MG63 (cell line): ENCODE data around the gene GRK6. TPM values are rescaled to one million over a fixed set of nuclear protein-coding genes. Genes with fewer than 3 reads are reported as not detected.

ENCODE experiments used
- DNase-seq: peaks from one replicate; pipeline ENCODE4 v3.0.0-alpha.2; 2020
- H3K27me3 ChIP-seq: fragments of 250-450 bp; sonication (Bioruptor Pico); 2 replicates; pipeline ENCODE4 v1.5.1; 2020; ENCODE audit warnings: mild to moderate bottlenecking, moderate library complexity
- H3K36me3 ChIP-seq: fragments of 250-450 bp; sonication (Bioruptor Pico); 2 replicates; pipeline ENCODE4 v1.5.1; 2020; ENCODE audit warnings: mild to moderate bottlenecking, moderate library complexity
- H3K4me3 ChIP-seq: fragments of 250-450 bp; sonication (Bioruptor Pico); 2 replicates; pipeline ENCODE4 v1.5.1; 2020; ENCODE audit warnings: mild to moderate bottlenecking, moderate library complexity
- H3K9me3 ChIP-seq: fragments of 250-450 bp; sonication (Bioruptor Pico); 2 replicates; pipeline ENCODE4 v1.5.1; 2020; ENCODE audit warnings: mild to moderate bottlenecking, moderate library complexity
- total RNA-seq: library from RNA; depleted of rRNA; stranded (reverse); fragments of >200 nt; shearing (Covaris generic); gene quantifications from 2 replicates; pipeline ENCODE4 v1.2.3, GENCODE V29; 2014; ENCODE audit warnings: low replicate concordance; rRNA removed

The GRK6 gene
- total RNA-seq = 62.4 and 127 TPM in 2 replicates

- Histone ChIP-seq H3K27me3 (no peaks in the 10 kb centered on the region), H3K36me3 (peaks cover 38% of the 10 kb centered on the region), H3K4me3 (peak within 1 kb of the TSS; percentile 71), H3K9me3 (no peaks in the 10 kb centered on the region)
- DNase-seq = peak; percentile 68
Observed at GRCh38 chr5:177426566-177427210, at the start of gene GRK6. TSS of gene GRK6 (plus strand) at chr5:177426676. CDS start at chr5:177426846, 170 bp downstream.

DNA sequence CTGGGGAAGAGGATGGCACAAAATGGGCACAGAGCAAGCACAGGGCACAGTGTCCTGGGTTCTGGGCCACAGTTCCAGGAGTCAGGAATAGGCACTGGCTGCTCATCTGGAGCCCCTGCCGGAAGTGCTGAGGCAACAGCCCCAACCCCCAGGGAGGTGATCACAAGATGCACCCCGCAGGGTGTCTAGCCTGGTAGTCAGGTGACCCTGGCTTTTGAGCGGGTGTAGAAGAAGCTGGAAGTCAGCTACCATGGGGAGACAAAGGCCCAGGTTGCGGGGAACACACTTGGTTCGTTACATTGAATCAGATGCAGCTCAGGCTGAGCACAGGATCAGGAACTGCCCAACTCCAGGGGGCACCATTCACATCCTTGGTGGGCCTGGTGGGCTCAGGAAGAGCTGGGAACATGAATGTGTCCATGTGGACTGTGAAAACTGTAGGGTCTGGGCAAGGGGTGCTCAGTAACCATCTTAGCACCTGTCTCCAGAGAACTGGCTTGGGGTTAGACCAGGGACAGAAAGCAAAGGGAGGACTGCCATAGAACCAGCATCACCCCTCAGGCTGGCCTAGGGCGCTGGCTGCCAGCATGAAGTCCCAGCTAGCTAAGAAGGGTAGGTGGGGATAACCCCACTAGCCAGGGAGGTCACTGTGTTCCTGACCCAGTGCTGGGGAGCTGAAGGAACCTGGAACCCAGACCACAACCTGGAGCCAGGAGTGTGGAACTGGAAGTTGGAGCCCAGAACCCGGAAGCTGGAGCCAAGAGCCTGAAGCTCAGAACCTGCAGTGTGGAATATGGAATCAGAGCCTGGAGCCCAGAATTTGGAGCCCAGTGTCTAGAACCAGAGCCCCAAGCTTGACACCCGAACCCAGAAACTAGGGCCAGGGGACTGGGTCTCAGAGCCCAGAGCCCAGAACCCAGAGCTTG, 48.4 kb upstream of the GRK6 start:
- Histone ChIP-seq H3K36me3 (no peaks in the 10 kb centered on the region), H3K9me3 (no peaks in the 10 kb centered on the region), H3K4me3 (no peak overlapping the region), H3K27me3 (no peaks in the 10 kb centered on the region)
- DNase-seq = no peak

- DNase-seq = peak; percentile 58
Observed at GRCh38 chr5:177378884-177379883, 47.3 kb upstream of the GRK6 start.

DNA sequence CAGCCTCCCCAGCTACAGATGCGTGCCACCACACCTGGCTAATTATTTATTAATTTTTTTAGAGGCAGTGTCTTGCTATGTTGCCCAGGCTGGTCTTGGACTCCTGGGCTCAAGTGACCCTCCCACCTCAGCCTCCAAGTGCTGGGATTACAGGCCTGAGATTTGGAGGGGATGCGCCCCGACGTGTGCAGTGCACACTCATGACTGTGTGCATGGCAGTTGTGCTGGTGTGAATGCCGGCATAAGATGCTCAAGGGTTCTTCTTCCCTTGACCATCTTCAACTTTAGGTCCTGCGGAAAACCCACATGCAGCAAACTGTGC, 45.7 kb upstream of the GRK6 start:
- Histone ChIP-seq H3K9me3 (no peaks in the 10 kb centered on the region), H3K27me3 (no peaks in the 10 kb centered on the region), H3K36me3 (no peaks in the 10 kb centered on the region), H3K4me3 (no peak overlapping the region)
- DNase-seq = no peak

More at GRCh38 chr5:177378884-177379883, 47.3 kb upstream of the GRK6 start:
- Histone ChIP-seq H3K27me3 (no peaks in the 10 kb centered on the region), H3K4me3 (no peak overlapping the region), H3K36me3 (no peaks in the 10 kb centered on the region), H3K9me3 (no peaks in the 10 kb centered on the region)

- Histone ChIP-seq H3K9me3 (no peaks in the 10 kb centered on the region), H3K4me3 (no peak overlapping the region), H3K27me3 (no peaks in the 10 kb centered on the region), H3K36me3 (no peaks in the 10 kb centered on the region)
- DNase-seq = peak; percentile 39
Observed at GRCh38 chr5:177382423-177383029, 44.0 kb upstream of the GRK6 start.

DNA sequence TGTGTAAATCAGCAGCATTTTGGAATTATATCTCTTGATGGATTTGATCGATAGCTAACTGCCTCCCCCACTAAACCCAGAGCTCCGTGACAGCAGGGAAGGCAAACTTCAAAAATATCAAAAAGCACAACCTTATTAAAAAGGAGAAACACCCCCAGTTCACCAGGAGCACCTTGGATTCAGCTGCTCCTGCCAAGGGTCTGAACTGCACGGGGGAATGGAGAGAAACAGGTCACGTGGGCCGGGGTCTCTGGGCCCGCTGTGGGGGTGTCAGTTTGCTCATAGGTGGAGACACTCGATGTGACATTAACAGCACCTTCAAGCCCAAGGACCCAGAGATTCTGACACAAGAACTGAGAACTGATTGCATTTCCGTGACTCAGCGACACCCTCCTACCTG, 43.3 kb upstream of the GRK6 start:
- Histone ChIP-seq H3K4me3 (no peak overlapping the region), H3K36me3 (no peaks in the 10 kb centered on the region), H3K27me3 (no peaks in the 10 kb centered on the region), H3K9me3 (no peaks in the 10 kb centered on the region)
- DNase-seq = no peak

- no peak within 1 kb of the TSS for H3K4me3 ChIP-seq
- H3K9me3 ChIP-seq = no peaks in the 10 kb centered on the region
- H3K27me3 ChIP-seq = no peaks in the 10 kb centered on the region
- no peaks in the 10 kb centered on the region for H3K36me3 ChIP-seq
- DNase-seq = no peak
Observed at GRCh38 chr5:177384134-177384533, 42.3 kb upstream of the GRK6 start, which contains the start of gene SLC34A1. TSS of gene SLC34A1 (plus strand) at chr5:177384434. CDS start at chr5:177385742, 1,308 bp downstream.

- Histone ChIP-seq H3K27me3 (no peaks in the 10 kb centered on the region), H3K9me3 (no peaks in the 10 kb centered on the region), H3K4me3 (no peak overlapping the region), H3K36me3 (no peaks in the 10 kb centered on the region)
- DNase-seq = no peak
Observed at GRCh38 chr5:177385720-177386119, 40.8 kb upstream of the GRK6 start.

- H3K36me3 ChIP-seq = no peaks in the 10 kb centered on the region
- no peak for DNase-seq
- H3K9me3 ChIP-seq = no peaks in the 10 kb centered on the region
- no peak overlapping the region for H3K4me3 ChIP-seq
- H3K27me3 ChIP-seq = no peaks in the 10 kb centered on the region
Observed at GRCh38 chr5:177386542-177386941, 39.9 kb upstream of the GRK6 start.

DNA sequence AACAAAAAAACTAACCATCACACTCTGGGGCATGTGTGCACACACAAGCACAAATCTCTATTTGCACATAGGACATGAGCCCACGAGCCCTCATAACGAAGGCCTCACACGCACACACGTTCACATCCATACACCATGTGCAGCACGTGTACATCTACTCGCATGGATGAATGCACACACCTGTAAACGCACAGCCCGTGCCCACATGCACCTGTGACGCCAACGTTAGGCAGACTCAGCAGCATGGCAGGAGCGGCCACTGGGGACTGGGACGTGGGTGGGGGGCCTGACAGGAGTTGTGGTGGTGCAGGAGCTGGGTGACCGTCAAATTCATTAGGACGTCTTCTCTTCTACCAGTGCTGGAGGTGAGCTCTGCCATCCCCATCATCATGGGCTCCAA, 39.1 kb upstream of the GRK6 start:
- Histone ChIP-seq H3K27me3 (no peaks in the 10 kb centered on the region), H3K9me3 (no peaks in the 10 kb centered on the region), H3K4me3 (no peak overlapping the region), H3K36me3 (no peaks in the 10 kb centered on the region)
- DNase-seq = no peak

DNA sequence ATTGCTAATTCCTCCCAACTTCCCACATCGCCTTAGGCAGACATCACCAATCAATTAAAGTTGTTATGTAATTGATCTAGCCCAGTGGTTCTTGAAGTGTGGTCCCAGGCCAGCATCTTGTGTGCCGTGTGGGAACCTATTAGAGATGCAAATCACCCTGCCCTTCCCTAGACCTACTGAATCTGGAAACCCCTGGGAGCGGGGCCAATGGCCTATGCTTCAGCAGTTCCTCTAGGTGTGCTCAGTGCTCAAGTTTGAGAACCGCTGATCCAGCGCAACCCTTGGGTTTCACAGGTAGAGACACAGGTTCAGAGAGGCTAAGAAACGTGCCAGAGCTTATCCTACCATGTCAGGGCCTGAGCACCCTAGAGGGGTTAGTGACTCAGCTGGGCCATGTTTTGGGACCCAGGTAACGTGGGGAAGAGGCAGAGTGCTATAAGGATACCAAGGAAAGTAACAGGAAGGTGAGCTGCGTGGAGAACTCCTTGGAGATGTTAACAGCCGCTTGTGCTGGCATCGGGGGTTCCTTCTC, 37.9 kb upstream of the GRK6 start:
- no peaks in the 10 kb centered on the region for H3K9me3 ChIP-seq
- no peaks in the 10 kb centered on the region for H3K27me3 ChIP-seq
- H3K36me3 ChIP-seq = no peaks in the 10 kb centered on the region
- H3K4me3 ChIP-seq = no peak overlapping the region
- DNase-seq = no peak

DNA sequence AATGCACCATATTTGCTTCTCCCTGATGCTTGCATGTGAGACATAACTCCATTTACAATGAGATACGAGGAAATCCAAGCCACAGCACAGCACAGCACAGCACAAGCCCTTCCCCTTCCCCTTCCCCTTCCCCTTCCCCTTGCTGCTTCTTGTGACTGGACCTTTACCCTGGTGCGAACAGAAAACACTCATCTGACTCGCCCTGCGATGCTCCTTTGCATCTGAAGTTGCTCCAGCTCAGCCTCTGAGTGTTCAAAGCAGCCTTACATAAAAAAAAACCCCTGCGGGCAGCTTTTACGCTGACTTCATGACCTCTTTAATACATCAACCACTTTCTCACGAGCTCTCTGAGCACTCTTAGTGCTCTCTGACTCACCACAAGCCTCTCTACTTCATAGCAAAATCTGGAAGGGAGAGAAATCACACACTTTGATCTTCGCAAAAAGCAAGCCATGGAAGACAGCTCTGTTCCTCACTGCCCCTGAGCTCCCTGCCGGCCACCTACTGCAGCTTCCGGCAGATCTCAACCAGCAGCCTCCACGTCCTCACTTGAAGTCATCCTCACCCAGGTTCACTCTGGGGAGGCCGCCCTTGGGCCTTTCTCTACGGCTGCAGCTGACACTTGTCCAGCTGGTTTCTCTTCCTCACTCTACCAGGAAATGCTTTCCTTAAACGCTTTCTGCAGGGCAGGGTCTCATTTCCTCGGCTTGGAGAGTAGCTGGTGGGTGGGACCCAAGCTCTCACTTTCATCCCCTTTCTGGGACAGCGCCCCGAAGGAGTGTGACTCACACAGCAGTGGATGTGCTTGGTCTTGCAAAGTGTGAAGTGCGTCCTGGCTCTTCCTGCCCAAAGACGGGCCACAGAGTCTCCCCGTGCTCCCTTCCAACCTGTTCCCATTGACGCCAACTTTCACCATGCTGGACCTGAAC, 37.0 kb upstream of the GRK6 start:
- Histone ChIP-seq H3K9me3 (no peaks in the 10 kb centered on the region), H3K4me3 (no peak overlapping the region), H3K27me3 (no peaks in the 10 kb centered on the region), H3K36me3 (no peaks in the 10 kb centered on the region)
- DNase-seq = peak; percentile 86

GRCh38 chr5:177390363-177391300, 35.8 kb upstream of the GRK6 start:
- H3K9me3 ChIP-seq = no peaks in the 10 kb centered on the region
- H3K36me3 ChIP-seq = no peaks in the 10 kb centered on the region
- H3K27me3 ChIP-seq = no peaks in the 10 kb centered on the region
- DNase-seq = peak; percentile 83
- no peak overlapping the region for H3K4me3 ChIP-seq

DNA sequence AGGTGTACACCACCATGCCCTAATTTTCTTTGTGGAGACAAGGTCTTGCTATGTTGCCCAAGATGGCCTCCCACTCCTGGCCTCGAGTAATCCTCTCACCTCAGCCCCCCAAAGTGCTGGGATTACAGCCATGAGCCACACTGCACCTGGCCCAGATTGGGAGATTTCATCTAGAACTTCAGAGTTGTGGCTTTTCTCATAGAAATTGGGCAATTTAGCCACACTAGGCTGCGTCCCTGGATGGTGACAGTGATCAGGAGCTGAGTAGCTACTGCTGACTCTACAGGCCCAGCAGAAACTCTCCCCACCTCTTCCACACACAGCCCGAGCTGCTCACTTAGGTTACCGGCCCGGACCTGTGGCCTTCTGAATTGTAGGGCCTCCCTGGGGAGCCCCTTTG, 33.7 kb upstream of the GRK6 start:
- Histone ChIP-seq H3K36me3 (no peaks in the 10 kb centered on the region), H3K9me3 (no peaks in the 10 kb centered on the region), H3K27me3 (no peaks in the 10 kb centered on the region), H3K4me3 (no peak overlapping the region)
- DNase-seq = no peak
